ENCODE measurements around the gene CABLES1. TPM values are rescaled to one million over a fixed set of nuclear protein-coding genes. Genes with fewer than 3 reads are reported as not detected.

CABLES1 gene
- total and polyA plus RNA-seq, 7 experiments from 2014 or later, result 0.11 to 5.7 (median 0.58) TPM; not detected in 3

DNA sequence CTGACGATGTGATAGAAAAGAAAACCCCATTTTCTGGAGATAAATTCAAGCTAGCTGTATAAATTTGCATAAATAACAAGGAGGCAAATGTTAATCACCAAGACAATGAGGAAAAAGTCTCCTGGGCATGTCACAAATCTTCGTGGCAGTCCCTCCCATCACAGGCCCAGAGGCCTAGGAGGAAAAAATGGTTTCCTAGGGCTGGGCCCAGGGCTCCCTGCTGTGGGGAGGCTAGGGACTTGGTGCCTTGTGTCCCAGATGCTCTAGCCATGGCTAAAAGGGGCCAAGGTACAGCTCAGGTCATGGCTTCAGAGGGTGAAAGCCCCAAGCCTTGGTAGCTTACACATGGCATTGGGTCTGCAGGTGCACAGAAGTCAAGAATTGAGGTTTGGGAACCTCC is 134.6 kb downstream of the CABLES1 start:
- Mint-ChIP-seq H3K9me3 (peaks cover 7 to 42% (median 23%) of the 10 kb centered on the region in 11 donors), H3K27me3 (no peaks in the 10 kb centered on the region), H3K36me3 (peaks cover 9 to 38% (median 14%) of the 10 kb centered on the region in 5 donors), H3K27ac (no peak overlapping the region), H3K4me3 (no peak overlapping the region), H3K4me1 (peaks cover 18 to 35% (median 24%) of the 10 kb centered on the region in 7 donors)
- intact Hi-C loops (cut with micrococcal nuclease), result no loop called here
- Histone ChIP-seq H3K27ac (ENCODE audit: low read depth, low read length) (no peak overlapping the region), H3K36me3 (ENCODE audit: control insufficient read depth in 2 of 3, insufficient read depth in 3 of 3, low read length in 3 of 3) (no peaks in the 10 kb centered on the region), H3K4me1 (ENCODE audit: control insufficient read depth in 2 of 2, insufficient read depth in 2 of 2, low read length in 2 of 2) (no peaks in the 10 kb centered on the region), H3K27me3 (ENCODE audit: control insufficient read depth in 2 of 2, insufficient read depth in 2 of 2, low read length in 2 of 2) (no peaks in the 10 kb centered on the region), H3K9me3 (ENCODE audit: control insufficient read depth in 2 of 3, low read length in 3 of 3) (peaks cover 0 to 15% (median 3%) of the 10 kb centered on the region in 3 experiments), H3K4me3 (ENCODE audit: low read length) (no peak overlapping the region)
- DNase-seq (no peak), ATAC-seq (no peak)
- POLR2A ChIA-PET, result no interaction called here
- CTCF ChIA-PET, result interaction anchor here (0.6 kb wide), 1 partner anchor 38 kb away, joined by 3 read pairs; no protein-coding TSS in a partner anchor

DNA sequence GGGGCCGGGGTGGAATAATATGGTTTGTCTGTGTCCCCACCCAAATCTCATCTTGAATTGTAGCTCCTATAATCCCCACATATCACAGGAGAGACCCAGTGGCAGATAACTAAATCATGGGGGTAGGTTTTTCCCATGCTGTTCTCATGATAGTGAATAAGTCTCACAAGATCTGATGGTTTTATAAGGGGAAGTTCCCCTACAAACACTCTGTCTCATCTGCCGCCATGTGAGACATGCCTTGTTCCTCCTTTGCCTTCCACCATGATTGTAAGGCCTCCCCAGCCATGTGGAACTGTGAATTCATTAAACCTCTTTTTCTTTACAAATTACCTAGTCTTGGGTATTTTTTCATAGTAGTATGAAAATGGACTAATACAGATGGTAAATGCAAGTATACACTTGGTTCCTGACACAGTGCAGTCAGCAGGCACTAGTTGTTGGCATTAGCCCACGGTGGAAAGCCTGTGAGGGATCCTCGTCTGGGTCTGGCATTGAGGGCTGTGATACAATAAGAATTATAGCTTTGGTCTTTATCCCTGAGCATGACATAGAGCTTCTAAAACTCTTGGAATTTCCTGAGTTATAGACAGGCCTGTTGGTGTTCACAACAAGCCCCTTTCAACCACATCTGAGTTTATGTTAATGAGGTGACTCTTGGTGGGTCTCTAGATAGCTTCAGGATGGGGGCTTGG is 135.8 kb downstream of the CABLES1 start:
- intact Hi-C loops (cut with micrococcal nuclease), result no loop called here
- CTCF ChIA-PET, result interaction anchor here (0.6 kb wide), 1 partner anchor 178 kb away, joined by 3 read pairs; no protein-coding TSS in a partner anchor

DNA sequence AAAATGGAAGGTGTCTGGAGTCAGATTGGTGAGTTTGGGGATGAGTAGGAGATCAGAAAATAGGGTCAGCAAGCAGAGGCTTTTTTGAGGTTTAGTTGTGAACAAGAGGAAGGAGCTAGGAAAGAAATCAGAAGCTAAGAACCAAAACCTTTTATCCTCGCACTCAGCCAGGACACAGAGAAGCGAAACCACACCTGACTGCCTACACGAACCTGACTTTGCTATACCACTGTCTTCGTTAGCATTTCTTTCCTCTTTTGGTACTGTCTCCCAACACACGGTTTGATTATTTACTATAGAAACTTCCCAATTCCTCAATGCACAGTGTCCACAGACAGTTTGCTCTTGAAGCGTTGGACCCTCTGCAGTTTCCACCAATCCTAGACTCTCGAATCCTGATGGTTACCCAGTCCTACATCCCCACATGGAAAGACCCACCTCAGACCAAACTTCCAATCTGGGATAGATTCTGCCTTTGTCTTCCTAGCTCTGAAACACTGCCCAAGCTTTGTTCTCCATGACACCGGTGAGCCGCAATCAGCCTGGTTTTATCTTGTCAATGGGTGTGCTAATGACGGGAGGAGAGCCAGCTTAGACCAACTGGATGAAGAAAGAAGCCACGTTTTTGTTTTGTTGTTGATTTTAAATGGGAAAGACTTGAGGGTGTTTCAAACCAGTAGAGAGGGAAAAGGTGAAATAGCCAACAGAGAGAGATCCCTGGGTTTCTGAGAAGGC is 137.4 kb downstream of the CABLES1 start:
- H3K4me1 Mint-ChIP-seq, result peaks cover 14 to 29% (median 18%) of the 10 kb centered on the region in 7 donors
- POLR2A ChIA-PET, result no interaction called here

More for the DNA sequence above, 135.8 kb downstream of the CABLES1 start:
- Mint-ChIP-seq H3K4me3 (no peak overlapping the region), H3K4me1 (peaks cover 18 to 35% (median 24%) of the 10 kb centered on the region in 7 donors), H3K9me3 (peaks cover 7 to 46% (median 23%) of the 10 kb centered on the region in 11 donors), H3K27ac (no peak overlapping the region), H3K36me3 (peaks cover 9 to 38% (median 14%) of the 10 kb centered on the region in 5 donors), H3K27me3 (no peaks in the 10 kb centered on the region)
- no peak for DNase-seq
- no peak for ATAC-seq
- POLR2A ChIA-PET, result no interaction called here
- H3K4me1 ChIP-seq (ENCODE audit: control insufficient read depth in 2 of 2, insufficient read depth in 2 of 2, low read length in 2 of 2), result no peaks in the 10 kb centered on the region
- H3K4me3 ChIP-seq (ENCODE audit: low read length), result no peak overlapping the region
- H3K9me3 ChIP-seq (ENCODE audit: control insufficient read depth in 2 of 3, low read length in 3 of 3), result peaks cover 0 to 15% (median 3%) of the 10 kb centered on the region in 3 experiments
- no peaks in the 10 kb centered on the region for H3K27me3 ChIP-seq (ENCODE audit: control insufficient read depth in 2 of 2, insufficient read depth in 2 of 2, low read length in 2 of 2)
- no peaks in the 10 kb centered on the region for H3K36me3 ChIP-seq (ENCODE audit: control insufficient read depth in 2 of 3, insufficient read depth in 3 of 3, low read length in 3 of 3)
- no peak overlapping the region for H3K27ac ChIP-seq (ENCODE audit: low read depth, low read length)

GRCh38 chr18:23273443-23273966 is 138.2 kb downstream of the CABLES1 start:
- ATAC-seq (no peak), DNase-seq (no peak)
- intact Hi-C loops (cut with micrococcal nuclease), result no loop called here
- Mint-ChIP-seq H3K9me3 (peaks cover 8 to 50% (median 21%) of the 10 kb centered on the region in 11 donors), H3K36me3 (peaks cover 13 to 41% (median 21%) of the 10 kb centered on the region in 5 donors), H3K4me3 (no peak overlapping the region), H3K4me1 (peaks cover 6 to 21% (median 10%) of the 10 kb centered on the region in 7 donors), H3K27ac (no peak overlapping the region), H3K27me3 (no peaks in the 10 kb centered on the region)
- Histone ChIP-seq H3K27me3 (ENCODE audit: control insufficient read depth in 2 of 2, insufficient read depth in 2 of 2, low read length in 2 of 2) (no peaks in the 10 kb centered on the region), H3K4me3 (ENCODE audit: low read length) (no peak overlapping the region), H3K4me1 (ENCODE audit: control insufficient read depth in 2 of 2, insufficient read depth in 2 of 2, low read length in 2 of 2) (no peaks in the 10 kb centered on the region), H3K9me3 (ENCODE audit: control insufficient read depth in 2 of 3, low read length in 3 of 3) (peaks cover 0 to 15% (median under 1%) of the 10 kb centered on the region in 3 experiments), H3K27ac (ENCODE audit: low read depth, low read length) (no peak overlapping the region), H3K36me3 (ENCODE audit: control insufficient read depth in 2 of 3, insufficient read depth in 3 of 3, low read length in 3 of 3) (no peaks in the 10 kb centered on the region)
- ChIA-PET POLR2A (no interaction called here), CTCF (no interaction called here)

More for the DNA sequence above, 137.4 kb downstream of the CABLES1 start:
- Histone ChIP-seq H3K36me3 (ENCODE audit: control insufficient read depth in 2 of 3, insufficient read depth in 3 of 3, low read length in 3 of 3) (no peaks in the 10 kb centered on the region), H3K9me3 (ENCODE audit: control insufficient read depth in 2 of 3, low read length in 3 of 3) (peaks cover 0 to 15% (median 3%) of the 10 kb centered on the region in 3 experiments), H3K27ac (ENCODE audit: low read depth, low read length) (no peak overlapping the region), H3K4me1 (ENCODE audit: control insufficient read depth in 2 of 2, insufficient read depth in 2 of 2, low read length in 2 of 2) (no peaks in the 10 kb centered on the region), H3K4me3 (ENCODE audit: low read length) (no peak overlapping the region), H3K27me3 (ENCODE audit: control insufficient read depth in 2 of 2, insufficient read depth in 2 of 2, low read length in 2 of 2) (no peaks in the 10 kb centered on the region)
- DNase-seq (no peak), ATAC-seq (no peak)
- peaks cover 19 to 44% (median 19%) of the 10 kb centered on the region in 5 donors for H3K36me3 Mint-ChIP-seq
- no peak overlapping the region for H3K4me3 Mint-ChIP-seq
- H3K9me3 Mint-ChIP-seq, result peaks cover 7 to 51% (median 23%) of the 10 kb centered on the region in 11 donors
- CTCF ChIA-PET, result no interaction called here
- intact Hi-C loops (cut with micrococcal nuclease), result no loop called here
- peak overlapping the region in 2 of 9 donors; percentile 25 to 54 for H3K27ac Mint-ChIP-seq
- no peaks in the 10 kb centered on the region for H3K27me3 Mint-ChIP-seq

DNA sequence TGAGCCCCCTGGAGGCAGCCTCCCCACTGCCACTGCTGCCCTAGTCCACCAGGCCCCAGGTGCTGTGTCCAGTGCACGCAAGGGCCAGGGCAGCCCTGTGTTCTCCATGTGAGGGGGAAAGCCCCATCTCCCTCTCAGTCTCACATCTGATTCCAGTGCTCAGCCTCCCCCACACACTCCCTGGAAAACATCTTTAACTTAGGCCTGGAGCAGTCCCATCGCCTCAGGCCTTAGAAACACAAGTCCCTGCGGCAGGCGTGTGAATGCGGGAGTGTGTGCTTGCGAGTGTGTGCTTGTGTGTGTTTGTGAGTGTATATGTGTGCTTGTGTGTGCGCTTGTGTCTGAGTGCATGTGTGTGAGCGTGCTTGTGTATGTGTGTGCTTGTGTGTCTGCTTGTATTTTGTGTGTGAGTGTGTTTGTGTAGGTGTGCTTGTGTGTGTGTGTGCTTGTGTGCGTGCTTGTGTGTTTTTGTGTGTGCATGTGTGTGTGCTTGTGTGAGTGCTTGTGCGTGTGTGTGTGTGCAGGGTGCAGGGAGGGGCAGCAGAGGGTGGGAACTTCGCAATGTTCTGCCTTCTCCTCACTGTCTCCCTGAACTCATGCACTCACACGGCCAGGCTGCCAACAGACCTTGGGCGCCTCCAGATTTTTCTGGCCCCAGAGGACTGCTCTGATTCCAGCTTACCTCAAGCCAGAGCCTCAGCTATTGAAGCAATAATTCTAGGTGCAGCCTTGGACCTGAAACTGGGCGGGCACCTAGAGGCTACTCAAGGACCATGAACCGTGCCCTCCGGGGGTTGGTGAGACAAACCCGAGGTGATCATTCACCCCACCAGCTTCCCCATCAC is 139.6 kb downstream of the CABLES1 start:
- CTCF ChIA-PET, result no interaction called here
- intact Hi-C loops (cut with micrococcal nuclease), result no loop called here
- Mint-ChIP-seq H3K27ac (peak overlapping the region in 1 of 9 donors; percentile 14), H3K4me3 (no peak overlapping the region), H3K27me3 (no peaks in the 10 kb centered on the region), H3K4me1 (peaks cover 0 to 10% (median 0%) of the 10 kb centered on the region in 7 donors), H3K9me3 (peaks cover 0 to 36% (median 13%) of the 10 kb centered on the region in 11 donors), H3K36me3 (peaks cover 5 to 30% (median 15%) of the 10 kb centered on the region in 5 donors)
- Histone ChIP-seq H3K4me1 (ENCODE audit: control insufficient read depth in 2 of 2, insufficient read depth in 2 of 2, low read length in 2 of 2) (no peaks in the 10 kb centered on the region), H3K9me3 (ENCODE audit: control insufficient read depth in 2 of 3, low read length in 3 of 3) (peaks cover 0 to 8% (median 0%) of the 10 kb centered on the region in 3 experiments), H3K27ac (ENCODE audit: low read depth, low read length) (no peak overlapping the region), H3K36me3 (ENCODE audit: control insufficient read depth in 2 of 3, insufficient read depth in 3 of 3, low read length in 3 of 3) (no peaks in the 10 kb centered on the region), H3K27me3 (ENCODE audit: control insufficient read depth in 2 of 2, insufficient read depth in 2 of 2, low read length in 2 of 2) (no peaks in the 10 kb centered on the region), H3K4me3 (ENCODE audit: low read length) (no peak overlapping the region)
- ATAC-seq (no peak), DNase-seq (no peak)
- POLR2A ChIA-PET, result no interaction called here

DNA sequence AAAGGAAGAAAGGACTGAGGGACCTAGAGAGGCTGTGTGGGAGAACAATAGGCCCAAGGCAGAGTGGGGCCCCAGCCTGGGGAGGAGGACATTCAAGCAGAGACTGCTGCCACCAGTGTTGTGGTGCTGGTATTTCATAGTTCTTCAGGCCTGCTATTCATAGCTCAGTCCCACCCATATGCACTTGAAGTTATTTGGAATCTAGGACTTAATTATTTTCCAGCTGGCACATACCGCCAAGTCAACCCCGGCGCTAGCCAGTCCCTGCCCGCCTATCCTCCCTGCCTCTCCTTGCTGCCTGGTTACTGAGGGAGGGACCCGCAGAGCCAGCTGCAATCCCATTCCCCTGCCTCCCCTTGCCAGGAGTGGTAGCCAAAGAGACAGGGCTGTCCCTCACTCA is 141.2 kb downstream of the CABLES1 start:
- no peaks in the 10 kb centered on the region for H3K27me3 Mint-ChIP-seq
- ATAC-seq (no peak), DNase-seq (no peak)
- Histone ChIP-seq H3K36me3 (ENCODE audit: control insufficient read depth in 2 of 3, insufficient read depth in 3 of 3, low read length in 3 of 3) (no peaks in the 10 kb centered on the region), H3K9me3 (ENCODE audit: control insufficient read depth in 2 of 3, low read length in 3 of 3) (no peaks in the 10 kb centered on the region), H3K4me3 (ENCODE audit: low read length) (no peak overlapping the region), H3K27me3 (ENCODE audit: control insufficient read depth in 2 of 2, insufficient read depth in 2 of 2, low read length in 2 of 2) (no peaks in the 10 kb centered on the region), H3K4me1 (ENCODE audit: control insufficient read depth in 2 of 2, insufficient read depth in 2 of 2, low read length in 2 of 2) (no peaks in the 10 kb centered on the region), H3K27ac (ENCODE audit: low read depth, low read length) (no peak overlapping the region)
- H3K4me1 Mint-ChIP-seq, result peaks cover 0 to 10% (median 0%) of the 10 kb centered on the region in 7 donors
- POLR2A ChIA-PET, result no interaction called here
- no peak overlapping the region for H3K4me3 Mint-ChIP-seq
- no peak overlapping the region for H3K27ac Mint-ChIP-seq
- H3K36me3 Mint-ChIP-seq, result peaks cover 5 to 20% (median 13%) of the 10 kb centered on the region in 5 donors
- peaks cover 0 to 20% (median 6%) of the 10 kb centered on the region in 11 donors for H3K9me3 Mint-ChIP-seq
- CTCF ChIA-PET, result no interaction called here
- intact Hi-C loops (cut with micrococcal nuclease), result no loop called here
